Natural killer cell treated with Interleukin-12 subunit alpha and Interleukin-12 subunit beta and Interleukin-15 and Interleukin-18, amount 100 ng/mL, for 72 hours (primary cell): Measurements from ENCODE around the gene TESK2. TPM values are rescaled to one million over a fixed set of nuclear protein-coding genes. Genes with fewer than 3 reads are reported as not detected.
"Not testable (repeated sequence)": the region's sequence is repeated elsewhere in the genome, so short reads cannot be mapped to it uniquely, and the experiment has no call there.

ENCODE experiments used
- ATAC-seq, 2 donors: fragments of 150-1000 bp; cut with Tn5 transposase in 1 of 2; sonication (Bioruptor Pico), chemical (Tn5 transposase) in 1 of 2; 2 replicates each; pipeline ENCODE4 v1.10.0; 2021
- DNase-seq: peaks from one replicate; pipeline ENCODE4 v3.0.0; 2022; ENCODE audit warnings: low spot score
- H3K27ac Mint-ChIP-seq, 2 donors: 1 replicate in 1 of 2; 2 replicates in 1 of 2; pipeline ENCODE4 v1.8.0; 2022; ENCODE audit warnings: mixed read lengths in 2 of 2, mild to moderate bottlenecking in 1 of 2, moderate library complexity in 1 of 2
- H3K27me3 Mint-ChIP-seq, 2 donors: 1 replicate in 1 of 2; 2 replicates in 1 of 2; pipeline ENCODE4 v1.8.0; 2022; ENCODE audit warnings: mixed read lengths in 2 of 2
- H3K36me3 Mint-ChIP-seq: one replicate; pipeline ENCODE4 v1.8.0; 2022; ENCODE audit warnings: mixed read lengths
- H3K4me1 Mint-ChIP-seq, 2 donors: 1 replicate in 1 of 2; 2 replicates in 1 of 2; pipeline ENCODE4 v1.8.0; 2022; ENCODE audit warnings: low read depth in 2 of 2, mixed read lengths in 2 of 2, mild to moderate bottlenecking in 1 of 2
- H3K4me3 Mint-ChIP-seq: one replicate; pipeline ENCODE4 v1.8.0; 2022; ENCODE audit warnings: mixed read lengths
- H3K9me3 Mint-ChIP-seq: 2 replicates; pipeline ENCODE4 v1.8.0; 2022; ENCODE audit warnings: mixed read lengths
- total RNA-seq, 2 donors: library from RNA; stranded (reverse); gene quantifications; one replicate each; pipeline ENCODE4 v1.2.3, GENCODE V29; 2022

TESK2 gene
- total RNA-seq, 2 donors from 2014 or later: 2.4 to 4.0 TPM

GRCh38 chr1:45518366-45518765 is 27.4 kb upstream of the TESK2 start:
- Mint-ChIP-seq H3K4me1 (peaks cover 31 to 32% of the 10 kb centered on the region in 2 donors), H3K4me3 (peak overlapping the region; percentile 40), H3K36me3 (peaks cover 23% of the 10 kb centered on the region)
- H3K9me3 Mint-ChIP-seq, ATAC-seq, H3K27ac Mint-ChIP-seq, H3K27me3 Mint-ChIP-seq, DNase-seq: not testable (repeated sequence)

GRCh38 chr1:45516465-45516864 is 25.5 kb upstream of the TESK2 start:
- H3K36me3 Mint-ChIP-seq: peaks cover 27% of the 10 kb centered on the region
- no peak overlapping the region for H3K4me3 Mint-ChIP-seq
- H3K27me3 Mint-ChIP-seq: no peaks in the 10 kb centered on the region
- peak overlapping the region in 1 of 2 donors; percentile 50 for H3K27ac Mint-ChIP-seq
- DNase-seq: no peak
- no peaks in the 10 kb centered on the region for H3K9me3 Mint-ChIP-seq
- ATAC-seq: no peak
- peaks cover 17 to 18% of the 10 kb centered on the region in 2 donors for H3K4me1 Mint-ChIP-seq

GRCh38 chr1:45516036-45516435 is 25.1 kb upstream of the TESK2 start:
- Mint-ChIP-seq H3K27me3 (no peaks in the 10 kb centered on the region), H3K27ac (peak overlapping the region in 1 of 2 donors; percentile 50), H3K4me1 (peaks cover 14 to 15% of the 10 kb centered on the region in 2 donors), H3K9me3 (no peaks in the 10 kb centered on the region), H3K36me3 (peaks cover 32% of the 10 kb centered on the region), H3K4me3 (no peak overlapping the region)
- DNase-seq: no peak
- ATAC-seq: no peak

GRCh38 chr1:45513532-45514260 is 22.7 kb upstream of the TESK2 start:
- not testable (repeated sequence) for ATAC-seq, H3K4me1 Mint-ChIP-seq, DNase-seq, H3K9me3 Mint-ChIP-seq, H3K4me3 Mint-ChIP-seq, H3K27me3 Mint-ChIP-seq, H3K27ac Mint-ChIP-seq
- H3K36me3 Mint-ChIP-seq: peaks cover 37% of the 10 kb centered on the region

- no peaks in the 10 kb centered on the region for H3K9me3 Mint-ChIP-seq
- no peaks in the 10 kb centered on the region for H3K27me3 Mint-ChIP-seq
- DNase-seq (peak; percentile 77), ATAC-seq (peak; percentile 70 to 83)
- peaks cover 4% of the 10 kb centered on the region in 2 donors for H3K4me1 Mint-ChIP-seq
- H3K36me3 Mint-ChIP-seq: peaks cover 37% of the 10 kb centered on the region
- no peak overlapping the region for H3K27ac Mint-ChIP-seq
- no peak overlapping the region for H3K4me3 Mint-ChIP-seq
These were observed 21.7 kb upstream of the TESK2 start for GRCh38 chr1:45512641-45513054.

- Mint-ChIP-seq H3K36me3 (peaks cover 30% of the 10 kb centered on the region), H3K4me1 (peaks cover 4 to 5% of the 10 kb centered on the region in 2 donors), H3K27me3 (no peaks in the 10 kb centered on the region), H3K4me3 (no peak overlapping the region), H3K9me3 (no peaks in the 10 kb centered on the region), H3K27ac (no peak overlapping the region)
- DNase-seq: no peak
- no peak for ATAC-seq
These were observed 20.1 kb upstream of the TESK2 start for GRCh38 chr1:45510972-45511527.

GRCh38 chr1:45510036-45510971 is 19.3 kb upstream of the TESK2 start:
- ATAC-seq: no peak

GRCh38 chr1:45508295-45509151 is 17.6 kb upstream of the TESK2 start:
- Mint-ChIP-seq H3K36me3 (peaks cover 16% of the 10 kb centered on the region), H3K4me3 (no peak overlapping the region), H3K4me1 (peaks cover 4 to 5% of the 10 kb centered on the region in 2 donors), H3K9me3 (no peaks in the 10 kb centered on the region), H3K27me3 (no peaks in the 10 kb centered on the region), H3K27ac (peak overlapping the region in 1 of 2 donors; percentile 44)
- ATAC-seq (peak in 1 of 2 donors; percentile 31), DNase-seq (no peak)

More at GRCh38 chr1:45510036-45510971, 19.3 kb upstream of the TESK2 start:
- DNase-seq: no peak
- H3K27ac Mint-ChIP-seq: no peak overlapping the region
- no peaks in the 10 kb centered on the region for H3K9me3 Mint-ChIP-seq
- no peak overlapping the region for H3K4me3 Mint-ChIP-seq
- H3K36me3 Mint-ChIP-seq: peaks cover 23% of the 10 kb centered on the region
- H3K4me1 Mint-ChIP-seq: peaks cover 4 to 5% of the 10 kb centered on the region in 2 donors
- H3K27me3 Mint-ChIP-seq: no peaks in the 10 kb centered on the region

- H3K27me3 Mint-ChIP-seq: no peaks in the 10 kb centered on the region
- H3K9me3 Mint-ChIP-seq: no peaks in the 10 kb centered on the region
- H3K4me3 Mint-ChIP-seq: no peak overlapping the region
- ATAC-seq: no peak
- DNase-seq: no peak
- H3K4me1 Mint-ChIP-seq: peaks cover 4 to 5% of the 10 kb centered on the region in 2 donors
- H3K36me3 Mint-ChIP-seq: peaks cover 13% of the 10 kb centered on the region
- peak overlapping the region in 1 of 2 donors; percentile 44 for H3K27ac Mint-ChIP-seq
These were observed 16.9 kb upstream of the TESK2 start for GRCh38 chr1:45507893-45508292.

- no peak overlapping the region for H3K4me3 Mint-ChIP-seq
- H3K27me3 Mint-ChIP-seq: no peaks in the 10 kb centered on the region
- peak overlapping the region in 1 of 2 donors; percentile 44 for H3K27ac Mint-ChIP-seq
- peaks cover 0 to 3% of the 10 kb centered on the region in 2 donors for H3K4me1 Mint-ChIP-seq
- peaks cover 13% of the 10 kb centered on the region for H3K36me3 Mint-ChIP-seq
- no peaks in the 10 kb centered on the region for H3K9me3 Mint-ChIP-seq
- DNase-seq: no peak
- ATAC-seq: peak; percentile 10 to 46
These were observed 16.2 kb upstream of the TESK2 start for GRCh38 chr1:45507195-45507594.

GRCh38 chr1:45503462-45504360 is 12.7 kb upstream of the TESK2 start:
- DNase-seq (no peak), ATAC-seq (no peak)
- Mint-ChIP-seq H3K9me3 (no peaks in the 10 kb centered on the region), H3K4me1 (peaks cover 26 to 27% of the 10 kb centered on the region in 2 donors), H3K27ac (no peak overlapping the region), H3K27me3 (no peaks in the 10 kb centered on the region), H3K36me3 (no peaks in the 10 kb centered on the region), H3K4me3 (no peak overlapping the region)

GRCh38 chr1:45501505-45501859 is 10.5 kb upstream of the TESK2 start:
- no peaks in the 10 kb centered on the region for H3K27me3 Mint-ChIP-seq
- no peak for ATAC-seq
- peak overlapping the region; percentile 99 for H3K4me3 Mint-ChIP-seq
- H3K27ac Mint-ChIP-seq: no peak overlapping the region
- DNase-seq: no peak
- peaks cover 26 to 29% of the 10 kb centered on the region in 2 donors for H3K4me1 Mint-ChIP-seq
- no peaks in the 10 kb centered on the region for H3K9me3 Mint-ChIP-seq
- no peaks in the 10 kb centered on the region for H3K36me3 Mint-ChIP-seq
